AG04449 (cell line): ENCODE data around the gene CDC73.

Source experiments
- CTCF ChIA-PET: fragments of 350-600 bp; formaldehyde crosslinking; extraction: SDS; loops from one replicate; lab custom pipeline; 2021; ENCODE audit warnings: antibody characterized with exemption; lab: Yijun Ruan, JAX
- POLR2A ChIA-PET: fragments of 400-600, 350-600 bp; formaldehyde crosslinking; extraction: SDS; loops from one replicate; lab custom pipeline; 2020; ENCODE audit warnings: antibody characterized with exemption, inconsistent platforms; lab: Yijun Ruan, JAX
- DNase-seq: peaks from one replicate; pipeline ENCODE4 v3.0.0-alpha.2; 2010; ENCODE audit warnings: low read depth, low spot score
- H3K4me3 ChIP-seq: 2 replicates; pipeline ENCODE4 v1.5.1; 2011; ENCODE audit warnings: low read depth, mild to moderate bottlenecking, control low read depth, low read length
- CTCF ChIP-seq: IDR thresholded peaks from one replicate; pipeline ENCODE4 v1.5.1; 2011; ENCODE audit warnings: mild to moderate bottlenecking, moderate library complexity, low read length, control low read depth, inconsistent platforms; ENCODE audit not compliant: insufficient read depth; ENCODE audit errors: missing control alignments

Gene CDC73

DNA sequence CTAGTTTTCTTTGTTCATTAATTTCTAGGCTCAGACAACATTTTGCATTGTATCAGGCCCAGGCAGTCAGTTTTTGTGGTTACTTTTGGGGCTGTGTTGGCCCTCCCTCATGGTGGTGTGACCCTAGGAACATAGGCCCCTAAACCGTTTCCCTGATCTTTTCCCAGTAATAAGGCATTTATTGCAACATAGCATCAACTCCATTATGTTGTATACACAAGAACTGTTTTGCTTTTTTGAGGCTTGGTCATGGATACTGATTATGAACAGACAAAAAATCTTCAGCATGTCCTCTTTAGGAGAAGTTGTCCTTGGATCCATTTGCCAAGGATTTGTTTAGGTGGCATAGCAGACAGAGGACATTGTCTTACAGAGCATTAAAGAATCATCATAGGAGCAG, 54.3 kb downstream of the CDC73 start:
- CTCF ChIA-PET: no interaction called here
- no peak overlapping the region for H3K4me3 ChIP-seq
- POLR2A ChIA-PET: no interaction called here
- no peak for DNase-seq
- no peak for TF ChIP-seq CTCF

DNA sequence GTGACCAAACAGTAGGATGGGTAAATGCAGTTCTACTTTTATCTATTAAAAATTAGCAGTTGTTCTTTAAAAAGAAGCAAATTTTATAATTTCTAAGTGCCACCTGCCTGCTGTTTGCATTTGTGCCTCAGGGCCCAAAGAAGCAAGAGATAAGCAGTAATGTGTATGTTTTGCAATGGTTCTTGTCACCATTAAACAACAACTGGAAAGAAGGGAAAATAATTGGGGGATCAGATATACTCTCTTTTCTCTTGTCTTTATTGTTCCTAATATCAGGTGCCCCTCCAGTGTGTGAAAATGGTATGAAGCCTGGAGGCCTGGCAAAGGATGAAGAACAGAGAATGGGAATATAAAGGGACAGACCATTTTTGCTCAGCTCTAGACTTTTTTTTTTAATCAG, 55.0 kb downstream of the CDC73 start:
- POLR2A ChIA-PET: no interaction called here
- no peak for TF ChIP-seq CTCF
- DNase-seq: no peak
- CTCF ChIA-PET: no interaction called here
- H3K4me3 ChIP-seq: no peak overlapping the region

GRCh38 chr1:193179094-193179493, 57.3 kb downstream of the CDC73 start:
- ChIA-PET CTCF (no interaction called here), POLR2A (no interaction called here)
- DNase-seq: no peak
- H3K4me3 ChIP-seq: no peak overlapping the region
- TF ChIP-seq CTCF: no peak

GRCh38 chr1:193181536-193181935, 59.7 kb downstream of the CDC73 start:
- no peak overlapping the region for H3K4me3 ChIP-seq
- DNase-seq: no peak
- POLR2A ChIA-PET: no interaction called here
- no peak for TF ChIP-seq CTCF
- CTCF ChIA-PET: interaction anchor here (0.9 to 3.3 kb wide), 8 partner anchors 9 to 707 kb away, joined by 3 to 17 read pairs (median 4); no protein-coding TSS in a partner anchor

DNA sequence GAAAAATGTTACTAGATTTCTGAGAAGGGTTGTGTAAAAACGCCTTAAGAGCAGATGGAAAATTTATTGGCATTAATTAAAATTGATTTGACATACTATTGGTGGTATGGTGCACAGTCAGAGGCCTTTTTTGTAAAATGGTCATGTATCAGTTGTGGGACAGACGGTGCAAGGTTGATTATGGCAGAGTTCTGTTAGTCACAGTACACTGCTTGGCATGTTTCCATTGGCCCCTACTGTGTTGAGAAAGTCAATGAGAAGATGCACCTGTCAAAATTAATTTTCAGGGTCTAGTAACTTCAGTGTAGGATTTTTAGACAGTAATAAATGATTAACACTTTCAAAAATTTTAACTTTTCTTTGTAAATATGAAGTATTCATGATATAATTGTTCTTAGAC, 60.2 kb downstream of the CDC73 start:
- H3K4me3 ChIP-seq: no peak overlapping the region
- ChIA-PET POLR2A (interaction anchor here (0.6 kb wide), 1 partner anchor 17 kb away, joined by 3 read pairs; no protein-coding TSS in a partner anchor), CTCF (interaction anchor here (1.3 to 3.3 kb wide), 6 partner anchors 9 to 708 kb away, joined by 3 to 17 read pairs (median 3); no protein-coding TSS in a partner anchor)
- DNase-seq: no peak
- no peak for TF ChIP-seq CTCF

DNA sequence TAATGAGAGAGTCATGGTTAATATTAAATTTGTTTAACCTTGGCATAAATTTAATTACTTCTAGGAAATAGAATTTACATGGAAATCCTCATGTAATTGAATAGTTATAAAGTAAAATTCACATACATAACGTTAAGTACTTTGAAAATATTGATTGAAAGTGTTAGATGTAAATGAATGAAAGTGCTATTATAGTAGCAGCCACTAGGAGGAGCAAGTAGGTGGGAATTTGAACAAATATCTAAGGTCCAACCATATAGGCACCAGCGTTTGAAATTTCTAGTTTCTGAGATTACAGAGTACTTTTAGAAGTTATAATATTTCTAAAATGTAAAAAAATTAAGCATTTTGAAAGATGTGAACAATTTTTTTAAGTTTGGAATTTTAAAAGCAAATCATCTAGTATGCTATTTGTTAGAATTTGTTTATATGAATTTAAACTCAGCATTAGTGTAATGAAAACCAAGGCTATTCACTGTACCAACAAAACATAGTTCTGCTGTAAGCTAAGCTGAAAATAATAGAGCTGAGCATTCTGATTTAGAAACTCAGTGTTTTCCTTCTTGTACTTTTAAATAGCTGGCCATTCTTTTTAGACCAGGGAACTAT, 61.3 kb downstream of the CDC73 start:
- peak; percentile 51 for TF ChIP-seq CTCF
- CTCF ChIA-PET: interaction anchor here (0.7 to 4.2 kb wide), 3 partner anchors 27 to 223 kb away, joined by 4 to 38 read pairs (median 4); no protein-coding TSS in a partner anchor
- POLR2A ChIA-PET: no interaction called here
- peak overlapping the region; percentile 34 for H3K4me3 ChIP-seq
- DNase-seq: no peak
